ENCODE data around the gene GYPC.

GRCh38 chr2:126620302-126620701, 35.7 kb upstream of the GYPC start:
- TF ChIP-seq HNF4A (conservative IDR thresholded peaks at IDR 0.05) (no peak), CTCF (IDR thresholded peaks at IDR 0.05; ENCODE audit: low read depth, low read length, missing input control) (no peak), EGR1 (IDR thresholded peaks at IDR 0.05; ENCODE audit: low read depth in 2 of 2) (no peak), RAD21 (IDR thresholded peaks at IDR 0.05) (no peak), JUND (IDR thresholded peaks at IDR 0.05) (no peak), YY1 (IDR thresholded peaks at IDR 0.05) (no peak), REST (IDR thresholded peaks at IDR 0.05) (no peak), ZBTB33 (IDR thresholded peaks at IDR 0.05) (no peak), HNF4G (IDR thresholded peaks at IDR 0.05) (no peak)

Measured in liver (tissue), 3 donors.